ENCODE data around the gene INSIG2.

GRCh38 chr2:118112771-118113334 is 24.6 kb downstream of the INSIG2 start:
- TF ChIP-seq FOXJ3 (CRISPR knock-in tag; IDR thresholded peaks at IDR 0.05; ENCODE audit: borderline replicate concordance) (no peak), ZBTB43 (CRISPR knock-in tag; IDR thresholded peaks at IDR 0.05) (no peak), CTCF (IDR thresholded peaks at IDR 0.05) (no peak), JAZF1 (CRISPR knock-in tag; IDR thresholded peaks at IDR 0.05) (no peak), SMAD3 (CRISPR knock-in tag; IDR thresholded peaks at IDR 0.05; ENCODE audit: borderline replicate concordance) (no peak), ZNF416 (CRISPR knock-in tag; IDR thresholded peaks at IDR 0.05) (no peak), ATF6 (CRISPR knock-in tag; IDR thresholded peaks at IDR 0.05) (no peak)

Data from WTC11 (cell line).